ENCODE data around the gene RAB27B. TPM values are rescaled to one million over a fixed set of nuclear protein-coding genes. Genes with fewer than 3 reads are reported as not detected.

Gene RAB27B
- total and polyA plus RNA-seq, 2 of the 8 experiments (the other 6 are each of a cell fraction or from before 2014, with no cell fraction given) = 0.05 to 0.60 TPM

GRCh38 chr18:54792079-54792478, 36.2 kb upstream of the RAB27B start:
- Histone ChIP-seq H3K36me3 (ENCODE audit: control insufficient read depth in 2 of 4, insufficient read depth in 4 of 4, low read length in 3 of 4) (no peaks in the 10 kb centered on the region), H3K27me3 (replicated peaks in 1 of 4; ENCODE audit: control insufficient read depth in 3 of 4, extremely low read depth in 1 of 4, insufficient read depth in 3 of 4, low read length in 3 of 4) (no peaks in the 10 kb centered on the region), H3K79me1 (ENCODE audit: low read depth, low read length) (no peaks in the 10 kb centered on the region), H3K27ac (ENCODE audit: low read depth, low read length) (no peak overlapping the region), H3K14ac (ENCODE audit: insufficient read length) (no peak overlapping the region), H3K23ac (ENCODE audit: insufficient read length) (no peak overlapping the region), H4K5ac (ENCODE audit: insufficient read length, low read depth, low read length) (no peak overlapping the region), H4K91ac (replicated peaks; ENCODE audit: insufficient read length, low read length) (no peak overlapping the region), H2BK15ac (ENCODE audit: low read length) (no peak overlapping the region), H3K56ac (replicated peaks; ENCODE audit: insufficient read length, low read depth, low read length) (no peak overlapping the region), H3K18ac (ENCODE audit: extremely low read depth, low read length) (no peak overlapping the region), H2BK5ac (ENCODE audit: low read depth, low read length) (no peak overlapping the region), H2AFZ (ENCODE audit: low read length) (no peak overlapping the region), H4K20me1 (replicated peaks in 1 of 2; ENCODE audit: control insufficient read depth in 1 of 2, insufficient read depth in 2 of 2, low read length in 2 of 2) (no peaks in the 10 kb centered on the region), H2AK5ac (ENCODE audit: low read depth, low read length) (no peak overlapping the region), H4K8ac (ENCODE audit: extremely low read depth, insufficient read depth, low read length) (no peak overlapping the region), H2BK120ac (replicated peaks; ENCODE audit: low read depth, low read length) (no peak overlapping the region), H2BK12ac (ENCODE audit: low read depth, low read length) (no peak overlapping the region), H3K4me2 (ENCODE audit: insufficient read depth in 1 of 2, low read depth in 2 of 2, low read length in 2 of 2) (no peak overlapping the region), H3K79me2 (ENCODE audit: control insufficient read depth in 1 of 2, insufficient read depth in 2 of 2, low read length in 2 of 2) (no peaks in the 10 kb centered on the region), H3K4ac (replicated peaks; ENCODE audit: insufficient read length, low read depth, low read length) (no peak overlapping the region), H3K4me3 (ENCODE audit: extremely low read depth in 1 of 4, insufficient read depth in 2 of 4, low read depth in 3 of 4, low read length in 4 of 4) (no peak overlapping the region), H3K9ac (replicated peaks in 1 of 4; ENCODE audit: extremely low read depth in 1 of 4, low read depth in 3 of 4, low read length in 3 of 4) (no peak overlapping the region), H3K4me1 (replicated peaks in 1 of 4; ENCODE audit: control insufficient read depth in 3 of 4, insufficient read depth in 4 of 4, low read length in 3 of 4) (no peaks in the 10 kb centered on the region), H3K9me3 (ENCODE audit: insufficient read depth in 2 of 2, low read depth in 1 of 2, low read length in 1 of 2) (no peaks in the 10 kb centered on the region), H2BK20ac (ENCODE audit: low read length) (no peak overlapping the region), H3K23me2 (ENCODE audit: low read depth, low read length) (no peaks in the 10 kb centered on the region)
- ChIA-PET CTCF (ENCODE audit: partially characterized antibody) (interaction anchor here (0.6 to 0.8 kb wide), 2 partner anchors 11 to 204 kb away, joined by 3 read pairs; no protein-coding TSS in a partner anchor), POLR2A (ENCODE audit: partially characterized antibody) (no interaction called here)
- no peak for FAIRE-seq
- 96% methylated on average over 9 of the region's 9 CpGs; no CpG with 5 or more reads in 1 of the 2 experiments for WGBS, 2 experiments (ENCODE audit: extremely low coverage in 1 of 2, insufficient coverage in 1 of 2, insufficient read length in 1 of 2, insufficient replicate concordance in 2 of 2, low coverage in 1 of 2, low lambda C conversion rate in 2 of 2, missing lambda C conversion rate in 1 of 2)
- no peak for DNase-seq (ENCODE audit: low read depth in 1 of 2, low spot score in 2 of 2)
- TF ChIP-seq SIRT6 (IDR thresholded peaks at IDR 0.05; ENCODE audit: low read length) (no peak), BACH1 (IDR thresholded peaks at IDR 0.05; ENCODE audit: low read length) (no peak), SAP30 (IDR thresholded peaks at IDR 0.05; ENCODE audit: insufficient read depth, insufficient replicate concordance, low read length) (no peak), KDM4A (IDR thresholded peaks at IDR 0.05; ENCODE audit: low read depth, low read length, severe bottlenecking) (no peak), SUZ12 (IDR thresholded peaks at IDR 0.05; ENCODE audit: low read length) (no peak), ATF3 (IDR thresholded peaks at IDR 0.05; ENCODE audit: insufficient read depth, low read depth, low read length) (no peak), SRF (IDR thresholded peaks at IDR 0.05; ENCODE audit: low read depth, low read length) (no peak), ZNF274 (IDR thresholded peaks at IDR 0.05; ENCODE audit: borderline replicate concordance, extremely low read depth, low read length) (no peak), POU5F1 (IDR thresholded peaks at IDR 0.05; ENCODE audit: low read depth, low read length) (no peak), TAF7 (optimal IDR thresholded peaks at IDR 0.05; ENCODE audit: borderline replicate concordance, low read depth, low read length) (no peak), CHD2 (IDR thresholded peaks at IDR 0.05; ENCODE audit: low read length) (no peak), TAF1 (IDR thresholded peaks at IDR 0.05; ENCODE audit: low read depth, low read length) (no peak)
